Fibroblast of pulmonary artery (primary cell): ENCODE results near the gene IL17B.

Source experiments
- DNase-seq: peaks from one replicate; pipeline ENCODE4 v3.0.0-alpha.2; 2010; ENCODE audit warnings: low read depth
- H3K4me3 ChIP-seq: replicated peaks from 2 replicates; pipeline ENCODE4 v1.5.1; 2011; ENCODE audit warnings: low read depth, mild to moderate bottlenecking, control low read depth, low read length, moderate library complexity
- CTCF ChIP-seq: IDR thresholded peaks from 2 replicates; pipeline ENCODE4 v1.5.1; 2011; ENCODE audit warnings: mild to moderate bottlenecking, control low read depth, low read length, inconsistent platforms; ENCODE audit errors: missing control alignments

Gene IL17B

GRCh38 chr5:149376711-149377447, 2.2 kb downstream of the IL17B start:
- no peak for TF ChIP-seq CTCF
- DNase-seq: no peak

GRCh38 chr5:149376104-149376503, 3.0 kb downstream of the IL17B start:
- no peak for DNase-seq
- no peak overlapping the region for H3K4me3 ChIP-seq
- TF ChIP-seq CTCF: no peak

More at GRCh38 chr5:149376711-149377447, 2.2 kb downstream of the IL17B start:
- H3K4me3 ChIP-seq: no peak overlapping the region

DNA sequence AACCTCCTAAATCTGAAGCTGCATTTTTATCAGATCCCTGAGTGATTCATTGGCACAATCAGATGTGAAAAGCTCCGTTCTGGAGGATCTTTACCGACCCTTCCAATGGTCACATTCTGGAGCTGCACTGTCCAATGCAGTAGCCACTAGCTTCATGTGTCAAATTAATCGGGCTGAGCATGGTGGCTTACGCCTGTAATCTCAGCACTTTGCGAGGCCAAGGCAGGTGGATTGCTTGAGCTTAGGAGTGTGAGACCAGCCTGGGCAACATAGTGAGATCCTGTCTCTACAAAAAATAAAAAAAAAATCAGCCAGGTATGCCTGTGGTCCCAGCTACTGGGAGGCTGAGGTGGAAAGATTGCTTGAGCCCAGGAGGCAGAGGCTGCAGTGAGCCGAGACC, 3.7 kb downstream of the IL17B start:
- no peak for TF ChIP-seq CTCF
- no peak overlapping the region for H3K4me3 ChIP-seq
- DNase-seq: no peak

DNA sequence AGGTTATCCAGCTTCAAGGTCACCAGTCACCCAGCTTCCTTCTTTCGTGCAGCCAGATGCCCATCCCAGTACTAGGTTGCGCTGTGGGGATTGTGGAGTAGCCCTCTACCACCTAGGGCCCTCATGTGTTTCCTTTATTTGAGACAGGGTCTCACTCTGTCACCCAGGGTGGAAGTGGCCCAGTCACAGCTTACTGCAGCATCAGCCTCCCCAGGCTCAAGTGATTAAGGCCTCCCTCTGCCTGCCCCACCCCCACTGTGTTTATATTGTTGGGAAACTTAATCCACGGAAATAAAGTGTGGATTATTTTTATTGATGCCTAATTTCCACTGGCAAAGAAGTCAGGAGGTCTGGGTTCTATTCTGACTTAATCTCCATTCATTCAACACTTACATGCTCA, 4.3 kb downstream of the IL17B start:
- DNase-seq: no peak
- H3K4me3 ChIP-seq: no peak overlapping the region
- no peak for TF ChIP-seq CTCF

DNA sequence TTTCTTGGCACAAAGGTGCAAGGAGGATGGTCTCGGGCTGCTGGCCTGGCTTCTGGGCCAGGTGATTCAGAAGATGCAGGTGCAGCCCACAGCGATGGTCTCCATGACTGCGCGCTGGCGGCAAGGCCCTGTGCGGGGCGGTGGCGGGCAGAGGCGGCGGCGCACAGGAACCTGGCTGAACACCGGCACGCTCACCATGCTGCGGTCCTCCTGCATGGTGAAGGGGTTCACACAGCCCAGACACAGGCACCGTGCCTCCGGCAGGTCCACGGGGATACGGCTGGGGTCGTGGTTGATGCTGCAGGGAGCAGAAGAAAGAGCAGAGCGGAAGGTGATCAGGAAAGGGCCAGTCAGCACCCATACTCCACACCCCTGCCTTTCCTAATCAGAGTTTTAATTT, 4.8 kb downstream of the IL17B start:
- DNase-seq: no peak
- no peak for TF ChIP-seq CTCF
- H3K4me3 ChIP-seq: no peak overlapping the region

DNA sequence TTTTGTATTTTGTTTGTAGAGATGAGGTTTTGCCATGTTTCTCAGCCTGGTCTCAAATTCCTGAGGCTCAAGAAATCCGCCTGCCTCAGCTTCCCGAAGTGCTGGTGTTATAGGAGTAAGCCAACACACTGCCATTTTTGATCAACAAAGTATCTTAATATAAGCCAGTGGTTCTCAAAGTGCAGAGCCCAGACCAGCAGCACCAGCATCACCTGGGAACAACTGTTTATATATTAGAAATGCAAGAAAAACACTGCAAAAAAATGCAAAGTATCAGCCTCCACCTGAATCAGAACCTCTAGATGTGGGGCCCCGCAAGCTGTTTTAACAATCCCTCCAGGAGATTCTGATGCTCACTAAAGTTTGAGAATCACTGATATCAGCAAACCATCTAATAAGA, 6.2 kb downstream of the IL17B start:
- DNase-seq: no peak
- no peak for TF ChIP-seq CTCF
- H3K4me3 ChIP-seq: no peak overlapping the region

DNA sequence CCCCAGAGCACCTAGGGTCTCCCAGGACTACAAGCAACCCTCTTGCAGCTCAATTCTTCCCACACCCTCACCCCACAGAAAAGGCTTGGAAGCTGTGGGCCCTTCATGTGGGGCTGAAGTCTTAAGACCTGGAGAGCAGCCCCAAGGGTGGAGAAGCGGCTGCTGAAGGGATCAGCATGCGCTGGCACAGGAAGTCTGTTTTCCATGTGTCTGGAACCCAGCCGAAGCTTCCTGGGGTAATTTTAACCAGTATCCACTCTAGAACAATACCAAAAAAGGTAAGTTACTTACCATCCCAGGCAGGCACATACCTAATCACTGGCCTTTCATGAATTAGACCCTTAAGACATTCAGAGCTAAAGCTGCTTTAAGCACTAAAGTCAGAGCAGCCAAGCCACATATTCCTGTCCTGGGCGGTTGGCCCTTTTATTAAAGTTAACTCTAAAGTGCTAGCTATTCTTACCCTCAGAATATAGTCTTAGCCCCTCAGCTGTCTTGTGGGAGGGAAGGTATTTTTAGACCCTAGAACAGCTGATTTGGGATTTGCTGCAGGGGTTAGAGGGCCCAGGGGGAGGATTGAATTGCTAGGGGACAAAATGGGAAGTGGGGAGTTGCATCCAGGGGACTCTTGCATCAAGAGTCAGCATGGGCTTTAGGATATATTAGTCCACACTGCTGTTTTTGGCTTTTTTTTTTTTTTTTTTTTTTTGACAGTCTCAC, 6.9 kb downstream of the IL17B start:
- no peak overlapping the region for H3K4me3 ChIP-seq
- DNase-seq: no peak
- TF ChIP-seq CTCF: no peak
